GM10266 (cell line): ENCODE results near the gene TFDP2.

Source experiments
- DNase-seq: peaks from one replicate; pipeline ENCODE4 v3.0.0; 2012; ENCODE audit errors: extremely low spot score
- CTCF ChIP-seq: IDR thresholded peaks from 2 replicates; pipeline ENCODE4 v1.5.1; 2012; ENCODE audit warnings: mild to moderate bottlenecking, low read depth; ENCODE audit not compliant: control insufficient read depth, insufficient read depth; ENCODE audit errors: missing control alignments

TFDP2 gene

GRCh38 chr3:142148792-142149672 lies at the start of gene TFDP2:
TFDP2 (minus strand) TSS chr3:142149544; CDS start chr3:142101749, 47,795 bp downstream.
- no peak for TF ChIP-seq CTCF
- peak; percentile 91 for DNase-seq

GRCh38 chr3:142188846-142189245 lies 39.5 kb upstream of the TFDP2 start:
- DNase-seq: no peak
- no peak for TF ChIP-seq CTCF

- TF ChIP-seq CTCF: peak; percentile 28
- no peak for DNase-seq
Measured at GRCh38 chr3:142180761-142181362, 31.5 kb upstream of the TFDP2 start.

- TF ChIP-seq CTCF: no peak
- no peak for DNase-seq
Measured at GRCh38 chr3:142175478-142175877, 26.1 kb upstream of the TFDP2 start.

GRCh38 chr3:142174559-142174958 lies 25.2 kb upstream of the TFDP2 start:
- no peak for TF ChIP-seq CTCF

GRCh38 chr3:142168514-142168913 lies 19.2 kb upstream of the TFDP2 start:
- no peak for DNase-seq
- TF ChIP-seq CTCF: no peak

More at GRCh38 chr3:142174559-142174958, 25.2 kb upstream of the TFDP2 start:
- no peak for DNase-seq

- no peak for DNase-seq
- TF ChIP-seq CTCF: no peak
Measured at GRCh38 chr3:142165194-142165593, 15.8 kb upstream of the TFDP2 start.
